Measurements from ENCODE around the gene COL15A1.

COL15A1 gene

DNA sequence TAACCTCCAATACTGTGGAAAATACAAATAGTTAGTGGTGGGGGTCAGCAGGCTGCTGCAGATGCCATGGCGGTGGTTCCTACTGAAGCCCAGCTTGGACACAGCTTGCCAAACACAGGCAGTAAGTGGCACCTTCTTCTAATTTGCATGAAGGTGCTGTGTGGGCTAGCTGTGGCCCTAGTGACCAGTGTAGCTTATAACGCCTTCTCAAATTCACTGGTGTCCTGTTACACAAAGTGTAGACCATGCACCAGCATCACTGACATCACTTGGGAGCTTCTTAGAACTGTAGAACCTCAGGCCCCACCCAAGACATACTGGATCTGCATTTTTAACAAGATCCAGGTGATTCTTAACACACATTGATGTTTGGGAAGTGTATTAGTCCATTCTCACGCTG lies 102.4 kb downstream of the COL15A1 start:
- no peak for DNase-seq (ENCODE audit: extremely low read depth, low read depth)

GRCh38 chr9:99046542-99047071 lies 102.9 kb downstream of the COL15A1 start:
- no peak for TF ChIP-seq CTCF (IDR thresholded peaks at IDR 0.05; ENCODE audit: low read depth, low read length)
- DNase-seq (ENCODE audit: extremely low read depth, low read depth), result no peak

More for the DNA sequence above, 102.4 kb downstream of the COL15A1 start:
- no peak for TF ChIP-seq CTCF (IDR thresholded peaks at IDR 0.05; ENCODE audit: low read depth, low read length)

GRCh38 chr9:99049228-99049627 lies 105.5 kb downstream of the COL15A1 start:
- no peak for DNase-seq (ENCODE audit: extremely low read depth, low read depth)
- TF ChIP-seq CTCF (IDR thresholded peaks at IDR 0.05; ENCODE audit: low read depth, low read length), result no peak

DNA sequence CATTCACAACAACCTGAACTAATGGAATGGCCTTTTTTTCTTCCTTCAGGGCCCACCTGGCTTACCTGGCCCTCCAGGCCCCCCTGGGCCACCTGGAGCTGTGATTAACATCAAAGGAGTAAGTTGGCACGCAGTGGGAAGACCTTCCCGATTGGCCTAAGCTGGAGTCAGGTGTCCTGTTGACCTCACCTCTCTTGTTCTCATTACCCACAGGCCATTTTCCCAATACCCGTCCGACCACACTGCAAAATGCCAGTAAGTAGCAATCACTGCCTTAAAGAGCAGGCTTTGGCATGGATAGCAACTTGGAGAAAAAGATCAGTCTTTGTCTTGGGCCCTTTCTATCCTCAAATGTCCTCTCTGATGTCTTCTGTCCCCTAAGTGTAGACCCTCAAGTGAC lies 105.9 kb downstream of the COL15A1 start:
- no peak for DNase-seq (ENCODE audit: extremely low read depth, low read depth)
- TF ChIP-seq CTCF (IDR thresholded peaks at IDR 0.05; ENCODE audit: low read depth, low read length), result no peak

DNA sequence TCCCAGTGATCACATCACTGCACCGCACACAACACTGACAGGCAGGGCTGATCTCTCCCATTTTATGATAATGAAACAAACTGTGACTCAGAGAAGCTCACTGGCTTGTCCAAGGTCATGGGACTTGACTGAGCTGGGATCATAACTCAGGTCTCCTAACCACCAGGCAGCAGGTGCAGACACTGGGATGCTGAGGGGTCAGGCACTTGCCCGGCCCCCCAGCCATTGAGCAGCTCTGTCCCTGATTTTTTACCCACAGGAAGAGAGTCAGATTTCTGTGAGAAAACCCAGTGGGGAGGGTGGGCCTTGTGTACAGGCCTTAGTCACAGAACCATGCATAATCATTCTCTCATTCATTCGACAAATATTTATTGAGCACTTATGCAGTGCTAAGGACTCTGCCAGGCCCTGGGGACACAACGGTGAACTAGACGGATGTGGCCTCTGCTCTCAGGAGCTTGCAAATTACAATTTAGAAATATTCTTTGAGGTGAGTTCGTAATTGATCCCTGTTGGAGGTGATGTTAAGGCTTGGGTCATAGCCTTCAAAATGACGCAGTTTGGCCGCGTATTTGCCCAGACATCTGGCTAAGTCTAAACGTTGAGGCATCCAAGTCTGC lies 106.7 kb downstream of the COL15A1 start:
- DNase-seq (ENCODE audit: extremely low read depth, low read depth), result no peak
- no peak for TF ChIP-seq CTCF (IDR thresholded peaks at IDR 0.05; ENCODE audit: low read depth, low read length)

GRCh38 chr9:99050924-99051323 lies 107.2 kb downstream of the COL15A1 start:
- DNase-seq (ENCODE audit: extremely low read depth, low read depth), result no peak
- TF ChIP-seq CTCF (IDR thresholded peaks at IDR 0.05; ENCODE audit: low read depth, low read length), result no peak

GRCh38 chr9:99051406-99051805 lies 107.7 kb downstream of the COL15A1 start:
- no peak for TF ChIP-seq CTCF (IDR thresholded peaks at IDR 0.05; ENCODE audit: low read depth, low read length)
- DNase-seq (ENCODE audit: extremely low read depth, low read depth), result no peak
